ENCODE measurements around the gene SLC16A11.
A peak's percentile ranks its signal among the peaks of the same experiment; 100 is the strongest.

SLC16A11 gene

GRCh38 chr17:7026471-7027115 is 17.3 kb downstream of the SLC16A11 start:
- DNase-seq (ENCODE audit: low read depth, low spot score) = no peak

GRCh38 chr17:7025245-7025644 is 18.6 kb downstream of the SLC16A11 start:
- no peak for DNase-seq (ENCODE audit: low read depth, low spot score)

DNA sequence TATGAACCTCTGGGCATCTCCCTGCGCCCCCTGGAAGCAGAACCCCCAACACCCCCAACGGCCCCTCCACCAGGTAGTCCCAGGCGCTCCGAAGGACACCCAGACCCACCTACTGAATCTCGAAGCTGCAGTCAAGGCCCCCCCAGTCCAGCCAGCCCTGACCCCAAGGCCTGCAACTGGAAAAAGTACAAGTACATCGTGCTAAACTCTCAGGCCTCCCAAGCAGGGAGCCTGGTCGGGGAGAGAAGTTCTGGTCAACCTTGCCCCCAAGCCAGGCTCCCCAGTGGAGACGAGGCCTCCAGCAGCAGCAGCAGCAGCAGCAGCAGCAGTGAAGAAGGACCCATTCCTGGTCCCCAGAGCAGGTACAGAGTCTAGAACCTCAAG is 19.5 kb downstream of the SLC16A11 start:
- DNase-seq (ENCODE audit: low read depth, low spot score) = no peak

- no peak for DNase-seq (ENCODE audit: low read depth, low spot score)
Observed at GRCh38 chr17:7023576-7024401, 20.1 kb downstream of the SLC16A11 start.

GRCh38 chr17:7022781-7023571 is 20.9 kb downstream of the SLC16A11 start, which contains the start of gene BCL6B:
Gene BCL6B (plus strand): TSS chr17:7023050. CDS start chr17:7023672, 622 bp downstream.
- no peak for DNase-seq (ENCODE audit: low read depth, low spot score)

DNA sequence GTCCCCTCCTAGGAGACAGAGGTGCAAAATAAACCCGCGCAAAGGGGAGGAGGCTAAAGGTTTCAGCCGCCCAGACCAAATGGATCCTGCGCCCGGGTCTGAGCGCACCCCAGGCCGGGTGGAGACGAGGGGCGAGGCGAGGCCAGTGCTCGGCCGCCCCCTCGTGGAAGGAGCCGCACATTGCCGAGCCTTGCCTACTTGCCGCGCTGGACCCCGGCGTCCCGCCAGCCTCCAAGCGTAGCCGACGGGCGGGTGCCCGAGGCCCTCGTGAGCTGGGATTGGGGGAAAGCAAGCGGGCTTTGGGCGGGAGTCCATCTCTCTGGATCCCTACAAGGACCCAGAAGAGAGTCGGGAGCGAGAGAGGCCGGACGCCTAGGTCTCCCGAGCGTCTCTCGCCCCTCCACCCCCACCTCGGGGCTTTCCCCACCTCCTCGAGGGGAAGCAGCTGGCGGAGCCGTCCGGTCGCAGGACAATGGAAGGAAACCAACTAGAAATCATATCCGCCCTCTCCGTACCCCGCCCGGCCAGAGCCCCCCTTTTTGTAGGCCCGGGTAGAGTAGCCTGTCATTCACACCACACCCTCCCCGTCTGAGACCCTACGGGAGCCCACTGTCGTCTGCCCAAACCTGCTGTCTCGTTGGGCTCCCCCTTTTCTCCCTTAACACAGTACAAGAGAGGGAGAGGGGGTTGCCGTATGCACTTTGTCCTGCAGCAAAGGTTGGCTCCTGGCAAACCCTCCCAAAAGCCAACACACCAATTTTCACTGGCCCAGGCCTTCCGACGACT is 21.7 kb downstream of the SLC16A11 start:
- DNase-seq (ENCODE audit: low read depth, low spot score) = no peak

DNA sequence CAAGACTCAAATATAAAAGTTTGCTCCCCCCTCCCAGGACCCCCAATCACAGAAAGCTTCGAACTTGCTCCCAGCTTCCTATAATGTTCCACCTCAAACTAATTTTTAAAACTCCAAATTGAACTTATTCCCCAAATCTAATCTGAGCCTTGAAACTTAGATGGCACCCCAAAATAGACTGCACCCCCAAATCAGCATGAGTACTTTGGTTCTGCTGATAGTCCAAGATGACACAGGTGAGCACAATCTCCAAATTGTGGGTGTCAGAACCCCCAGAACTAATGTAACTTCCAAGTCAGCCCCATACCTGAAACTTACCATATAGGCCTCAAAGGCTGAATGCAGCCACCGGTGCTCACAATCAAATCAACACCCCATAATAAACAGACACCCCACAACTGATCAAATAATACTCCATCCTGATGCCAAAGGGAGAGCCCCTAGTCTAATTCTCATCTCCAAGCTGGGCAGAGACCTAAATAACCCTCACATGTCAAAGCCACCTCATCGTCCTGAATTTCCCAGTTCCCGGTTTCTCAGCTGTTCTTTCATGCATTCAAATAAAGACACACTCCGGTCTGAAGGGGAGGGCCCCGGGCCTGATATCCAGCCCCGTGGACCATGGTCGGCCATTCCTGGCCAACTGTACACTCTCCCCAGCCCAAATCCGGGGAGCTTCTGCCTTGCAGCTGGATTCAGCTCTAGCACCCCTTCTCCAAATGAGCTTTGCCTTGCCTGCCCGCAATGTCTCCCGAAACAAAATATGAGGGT is 22.8 kb downstream of the SLC16A11 start:
- no peak for DNase-seq (ENCODE audit: low read depth, low spot score)

DNA sequence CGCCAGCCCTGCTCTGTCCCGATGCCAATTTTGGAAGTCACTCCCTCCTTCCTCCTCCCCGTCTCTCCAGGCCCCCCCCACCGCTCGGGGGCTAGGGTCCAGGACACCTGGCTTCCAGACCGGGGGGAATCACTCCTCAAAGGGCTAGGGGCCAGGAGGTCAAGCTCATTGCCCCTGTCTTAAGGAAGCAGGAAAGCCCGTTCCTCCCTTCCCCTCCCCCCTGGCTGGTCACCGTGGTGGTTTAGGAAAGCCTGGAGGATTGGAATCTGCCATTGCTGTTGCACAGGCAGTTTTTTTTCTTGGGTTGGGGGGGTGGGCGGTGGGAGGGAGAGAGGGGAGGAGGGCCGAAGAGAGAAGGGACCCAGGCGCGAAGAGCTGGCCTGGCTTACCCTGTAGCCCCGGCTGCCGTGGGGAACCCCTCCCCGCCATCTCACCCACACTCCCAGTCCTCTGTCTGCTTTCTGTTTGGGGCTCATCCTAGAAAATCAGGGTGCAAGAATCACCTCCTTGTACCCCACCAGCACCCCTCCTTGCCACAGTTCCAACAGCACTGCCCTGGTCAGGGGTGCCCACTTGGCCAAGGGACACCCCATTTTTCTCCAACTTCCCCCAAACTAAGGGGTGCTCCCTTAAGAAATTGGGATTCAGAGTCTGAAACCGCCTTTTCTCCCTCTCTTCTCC is 23.9 kb downstream of the SLC16A11 start:
- DNase-seq (ENCODE audit: low read depth, low spot score) = no peak

DNA sequence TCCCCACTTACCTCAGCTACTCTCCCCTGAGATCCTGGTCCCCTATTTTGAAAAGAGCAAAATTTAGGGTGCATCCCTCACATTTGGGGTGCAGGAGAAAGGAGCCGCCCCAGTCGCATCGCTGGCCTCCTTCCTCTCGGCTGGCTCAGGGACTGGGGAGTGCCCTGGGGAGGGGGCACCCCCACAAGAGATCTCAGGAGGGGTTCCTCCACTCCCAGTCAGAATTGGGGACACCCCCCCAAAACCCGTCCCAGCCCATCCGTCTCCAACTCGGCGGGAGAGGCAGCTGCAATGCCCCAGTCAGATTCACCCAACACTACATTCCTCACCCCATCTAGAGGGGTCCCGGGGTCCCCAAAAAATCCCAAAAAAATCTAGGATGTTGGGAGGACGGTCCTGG is 24.5 kb downstream of the SLC16A11 start:
- DNase-seq (ENCODE audit: low read depth, low spot score) = no peak

GRCh38 chr17:7018331-7018964 is 25.4 kb downstream of the SLC16A11 start:
- DNase-seq (ENCODE audit: low read depth, low spot score) = no peak

DNA sequence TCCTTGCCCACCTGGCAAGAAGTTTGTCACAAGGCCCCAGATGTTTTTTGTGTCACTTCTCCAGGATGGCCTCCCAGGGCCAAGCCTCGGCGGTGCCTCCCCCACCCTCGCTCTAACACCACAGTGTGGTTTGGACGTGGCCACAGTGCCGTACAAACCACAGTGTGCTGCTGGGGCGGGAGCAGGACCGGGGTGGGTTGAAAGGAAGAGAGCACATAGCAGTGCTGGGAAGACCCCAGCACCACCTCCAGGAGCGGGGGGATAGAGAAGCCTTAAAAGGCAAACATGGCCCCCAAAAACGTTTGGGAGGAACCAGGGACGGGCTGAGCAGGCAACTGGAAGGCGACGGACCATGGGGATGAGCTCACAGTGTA is 26.1 kb downstream of the SLC16A11 start:
- no peak for DNase-seq (ENCODE audit: low read depth, low spot score)

GRCh38 chr17:7016886-7017826 is 26.7 kb downstream of the SLC16A11 start:
- no peak for DNase-seq (ENCODE audit: low read depth, low spot score)

DNA sequence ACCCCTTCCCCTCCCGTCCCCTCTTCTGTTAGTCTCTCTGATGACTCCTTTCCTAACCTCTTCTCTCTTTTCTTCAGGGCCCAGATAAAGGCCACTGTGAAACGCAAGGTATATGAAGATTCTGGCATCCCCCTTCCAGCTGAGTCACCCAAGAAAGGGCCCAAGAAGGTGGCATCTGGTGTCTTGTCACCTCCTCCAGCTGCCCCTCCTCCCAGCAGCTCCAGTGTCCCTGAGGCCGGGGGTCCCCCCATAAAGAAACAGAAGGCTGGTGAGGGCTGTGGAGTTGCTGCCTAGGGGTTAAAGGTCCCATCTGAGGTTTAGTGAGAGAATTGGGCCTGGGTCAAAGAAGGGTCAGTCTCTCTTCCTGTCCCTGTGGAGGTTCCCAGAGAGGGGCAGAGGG is 27.5 kb downstream of the SLC16A11 start:
- DNase-seq (ENCODE audit: low read depth, low spot score) = no peak

- DNase-seq (ENCODE audit: low read depth, low spot score) = no peak
Observed at GRCh38 chr17:7014995-7015958, 28.6 kb downstream of the SLC16A11 start.

- peak; percentile 91 for DNase-seq (ENCODE audit: low read depth, low spot score)
Observed at GRCh38 chr17:7014261-7014994, 29.5 kb downstream of the SLC16A11 start.

GRCh38 chr17:7011942-7012254 is 32.0 kb downstream of the SLC16A11 start:
- DNase-seq (ENCODE audit: low read depth, low spot score) = no peak

- no peak for DNase-seq (ENCODE audit: low read depth, low spot score)
Observed at GRCh38 chr17:7011415-7011814, 32.5 kb downstream of the SLC16A11 start.

All from brain pericyte (primary cell).